WERI-Rb-1 (cell line): ENCODE measurements around the gene ARF6.
"Not testable (repeated sequence)": the region's sequence is repeated elsewhere in the genome, so short reads cannot be mapped to it uniquely, and the experiment has no call there.

ENCODE experiments used
- DNase-seq: peaks from one replicate; pipeline ENCODE4 v3.0.0-alpha.2; 2020
- H3K27ac ChIP-seq: fragments of 250-450 bp; sonication (Bioruptor Pico); 2 replicates; pipeline ENCODE4 v1.5.1; 2020; ENCODE audit warnings: mild to moderate bottlenecking, moderate library complexity
- H3K27me3 ChIP-seq: fragments of 250-450 bp; sonication (Bioruptor Pico); 2 replicates; pipeline ENCODE4 v1.5.1; 2021; ENCODE audit warnings: mild to moderate bottlenecking, low read depth, moderate library complexity; ENCODE audit not compliant: insufficient read depth, severe bottlenecking
- H3K36me3 ChIP-seq: fragments of 250-450 bp; sonication (Bioruptor Pico); 2 replicates; pipeline ENCODE4 v1.5.1; 2020; ENCODE audit warnings: mild to moderate bottlenecking, moderate library complexity
- H3K4me3 ChIP-seq: 2 replicates; pipeline ENCODE4 v1.5.1; 2011; ENCODE audit warnings: low read depth, mild to moderate bottlenecking, control low read depth, low read length
- H3K9me3 ChIP-seq: fragments of 250-450 bp; sonication (Bioruptor Pico); 2 replicates; pipeline ENCODE4 v1.5.1; 2021; ENCODE audit warnings: mild to moderate bottlenecking, moderate library complexity; ENCODE audit not compliant: severe bottlenecking
- TF ChIP-seq, protein P1 (sequence below): IDR thresholded peaks from 2 replicates; pipeline ENCODE4 v1.5.1; 2011; ENCODE audit warnings: low read depth, mild to moderate bottlenecking, control low read depth, inconsistent platforms, low read length

ARF6 gene

DNA sequence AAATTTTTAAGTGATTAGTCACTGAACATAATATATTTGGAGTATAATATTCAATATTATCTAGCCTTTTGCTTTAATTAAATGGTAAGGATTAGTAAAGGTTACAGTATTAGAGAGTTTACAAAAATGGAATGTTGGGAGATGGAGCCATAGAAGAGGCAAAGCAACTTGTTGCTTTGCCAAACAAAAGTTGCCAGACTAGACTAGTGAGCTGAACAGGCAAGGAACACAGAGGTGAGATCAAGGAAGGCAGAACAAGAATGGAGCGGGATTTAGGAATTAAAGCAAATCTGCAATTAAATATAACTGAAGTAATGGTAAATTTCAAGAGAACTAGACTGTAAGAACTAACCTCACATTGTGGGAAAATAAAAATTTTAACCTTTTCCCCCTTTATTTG is 5.1 kb downstream of the ARF6 start:
- TF ChIP-seq, protein P1, sequence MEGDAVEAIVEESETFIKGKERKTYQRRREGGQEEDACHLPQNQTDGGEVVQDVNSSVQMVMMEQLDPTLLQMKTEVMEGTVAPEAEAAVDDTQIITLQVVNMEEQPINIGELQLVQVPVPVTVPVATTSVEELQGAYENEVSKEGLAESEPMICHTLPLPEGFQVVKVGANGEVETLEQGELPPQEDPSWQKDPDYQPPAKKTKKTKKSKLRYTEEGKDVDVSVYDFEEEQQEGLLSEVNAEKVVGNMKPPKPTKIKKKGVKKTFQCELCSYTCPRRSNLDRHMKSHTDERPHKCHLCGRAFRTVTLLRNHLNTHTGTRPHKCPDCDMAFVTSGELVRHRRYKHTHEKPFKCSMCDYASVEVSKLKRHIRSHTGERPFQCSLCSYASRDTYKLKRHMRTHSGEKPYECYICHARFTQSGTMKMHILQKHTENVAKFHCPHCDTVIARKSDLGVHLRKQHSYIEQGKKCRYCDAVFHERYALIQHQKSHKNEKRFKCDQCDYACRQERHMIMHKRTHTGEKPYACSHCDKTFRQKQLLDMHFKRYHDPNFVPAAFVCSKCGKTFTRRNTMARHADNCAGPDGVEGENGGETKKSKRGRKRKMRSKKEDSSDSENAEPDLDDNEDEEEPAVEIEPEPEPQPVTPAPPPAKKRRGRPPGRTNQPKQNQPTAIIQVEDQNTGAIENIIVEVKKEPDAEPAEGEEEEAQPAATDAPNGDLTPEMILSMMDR: no peak
- Histone ChIP-seq H3K36me3 (peaks cover 28% of the 10 kb centered on the region), H3K9me3 (no peaks in the 10 kb centered on the region), H3K27ac (no peak overlapping the region), H3K27me3 (no peaks in the 10 kb centered on the region), H3K4me3 (no peak overlapping the region)
- no peak for DNase-seq

- Histone ChIP-seq H3K36me3 (peaks cover 24% of the 10 kb centered on the region), H3K4me3 (no peak overlapping the region), H3K27me3 (no peaks in the 10 kb centered on the region), H3K9me3 (no peaks in the 10 kb centered on the region), H3K27ac (no peak overlapping the region)
- TF ChIP-seq, protein P1: no peak
- DNase-seq: no peak
Observed at GRCh38 chr14:49898485-49898884, 5.6 kb downstream of the ARF6 start.

DNA sequence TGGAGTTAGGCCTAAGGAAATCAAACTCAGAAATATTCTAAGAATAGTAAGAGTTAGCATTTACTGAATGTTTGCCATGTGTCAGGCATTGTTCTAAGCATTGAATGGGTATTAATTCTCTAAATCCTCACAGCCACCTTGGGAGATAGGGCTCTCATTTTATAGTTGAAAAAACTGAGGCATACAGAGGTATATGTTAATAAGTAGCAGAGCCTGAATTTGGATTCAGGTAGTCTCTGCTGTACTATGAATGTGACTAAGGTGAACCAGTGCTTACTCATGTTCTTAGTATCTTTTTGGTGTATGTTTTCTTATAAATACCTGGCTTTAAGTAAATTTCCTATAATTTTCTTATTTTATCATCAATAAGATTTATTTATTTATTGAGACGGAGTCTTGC is 8.1 kb downstream of the ARF6 start:
- Histone ChIP-seq H3K9me3 (no peaks in the 10 kb centered on the region), H3K27ac (no peak overlapping the region), H3K4me3 (no peak overlapping the region), H3K36me3 (peaks cover 6% of the 10 kb centered on the region), H3K27me3 (no peaks in the 10 kb centered on the region)
- no peak for DNase-seq
- TF ChIP-seq, protein P1: no peak

- not testable (repeated sequence) for H3K36me3 ChIP-seq, DNase-seq, H3K27me3 ChIP-seq, H3K4me3 ChIP-seq, H3K27ac ChIP-seq, H3K9me3 ChIP-seq
Observed at GRCh38 chr14:49902679-49903246, 9.9 kb downstream of the ARF6 start.

DNA sequence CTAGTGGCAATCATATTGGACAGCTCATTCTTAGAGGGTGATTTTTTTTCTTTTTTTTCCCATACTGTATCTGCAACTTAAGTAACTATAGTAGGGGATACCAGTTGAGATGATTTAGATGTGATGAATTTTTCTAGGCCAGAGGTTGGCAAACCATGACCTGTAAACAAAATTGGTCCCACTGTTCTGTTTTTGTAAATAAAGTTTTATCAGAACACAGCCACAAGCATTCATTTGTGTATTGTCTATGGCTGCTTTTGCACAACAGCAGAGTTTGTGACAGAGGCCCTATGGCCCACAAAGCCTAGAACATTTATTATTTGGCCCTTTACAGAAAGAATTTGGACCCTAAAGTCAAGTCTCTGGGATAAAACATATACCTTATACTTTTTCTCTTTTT is 11.4 kb downstream of the ARF6 start:
- Histone ChIP-seq H3K9me3 (no peaks in the 10 kb centered on the region), H3K27me3 (no peaks in the 10 kb centered on the region), H3K36me3 (no peaks in the 10 kb centered on the region), H3K4me3 (no peak overlapping the region), H3K27ac (no peak overlapping the region)
- TF ChIP-seq, protein P1: no peak
- no peak for DNase-seq

- Histone ChIP-seq H3K27ac (no peak overlapping the region), H3K27me3 (no peaks in the 10 kb centered on the region), H3K4me3 (no peak overlapping the region), H3K36me3 (no peaks in the 10 kb centered on the region), H3K9me3 (no peaks in the 10 kb centered on the region)
- DNase-seq: no peak
- TF ChIP-seq, protein P1: no peak
Observed at GRCh38 chr14:49905989-49906388, 13.1 kb downstream of the ARF6 start.
